Glomerular visceral epithelial cell (primary cell): ENCODE measurements around the gene SLC22A1.
"Not testable (repeated sequence)": the region's sequence is repeated elsewhere in the genome, so short reads cannot be mapped to it uniquely, and the experiment has no call there.

Experiments
- DNase-seq: peaks from one replicate; pipeline ENCODE4 v3.0.0-alpha.2; 2016; ENCODE audit errors: extremely low spot score

SLC22A1 gene

DNA sequence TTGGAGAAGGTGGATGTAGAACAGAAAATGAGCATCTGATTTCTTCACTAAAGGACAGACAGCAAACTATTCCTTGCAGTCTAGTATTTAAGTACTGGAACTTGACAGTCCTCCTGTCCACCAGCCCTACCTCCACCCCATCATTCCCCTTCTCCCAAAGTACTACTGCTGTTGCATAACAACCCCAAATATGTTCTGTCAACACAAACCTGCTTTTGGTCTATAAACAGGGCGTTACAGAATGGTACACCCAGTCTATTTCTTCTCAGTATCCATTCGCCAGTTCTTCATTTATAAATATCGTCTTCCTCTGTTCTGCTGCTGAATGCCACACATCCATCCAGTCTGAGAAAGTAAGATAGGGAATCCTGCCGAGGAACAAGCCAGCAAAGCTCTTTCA, 27.7 kb upstream of the SLC22A1 start:
- DNase-seq: no peak

DNA sequence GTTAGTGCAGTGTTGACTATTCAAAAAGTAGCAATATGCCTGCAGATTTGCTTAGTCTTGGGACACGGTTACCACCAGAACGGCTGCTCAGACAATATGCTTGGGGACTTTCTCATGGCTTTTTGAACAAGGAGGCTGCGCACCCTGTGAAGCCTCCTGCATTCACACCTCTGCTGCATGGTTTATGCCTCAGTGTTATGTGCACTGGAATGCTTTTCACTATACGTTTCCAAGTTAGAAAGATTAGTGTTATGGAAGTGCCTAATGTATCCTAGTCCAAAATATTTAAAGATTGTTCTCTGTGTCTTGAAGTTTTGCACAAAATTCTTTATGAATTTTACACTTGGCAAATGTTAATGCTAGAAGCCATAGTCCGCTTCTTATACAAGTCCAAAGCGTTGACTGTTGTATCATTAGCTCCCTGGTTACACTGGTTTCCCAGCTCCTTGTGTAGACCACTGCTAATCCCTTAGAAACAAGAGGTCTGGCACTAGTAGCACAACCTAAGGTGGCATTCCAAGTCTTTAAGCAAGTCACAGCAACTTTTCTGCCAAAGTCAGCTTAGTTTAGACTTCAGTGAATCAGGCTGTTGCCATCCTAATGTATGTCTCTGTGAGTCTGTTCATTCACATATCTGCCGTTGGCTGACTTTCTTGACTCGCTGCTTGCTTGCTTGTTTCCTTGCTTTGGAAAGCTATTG, 26.3 kb upstream of the SLC22A1 start:
- no peak for DNase-seq

DNA sequence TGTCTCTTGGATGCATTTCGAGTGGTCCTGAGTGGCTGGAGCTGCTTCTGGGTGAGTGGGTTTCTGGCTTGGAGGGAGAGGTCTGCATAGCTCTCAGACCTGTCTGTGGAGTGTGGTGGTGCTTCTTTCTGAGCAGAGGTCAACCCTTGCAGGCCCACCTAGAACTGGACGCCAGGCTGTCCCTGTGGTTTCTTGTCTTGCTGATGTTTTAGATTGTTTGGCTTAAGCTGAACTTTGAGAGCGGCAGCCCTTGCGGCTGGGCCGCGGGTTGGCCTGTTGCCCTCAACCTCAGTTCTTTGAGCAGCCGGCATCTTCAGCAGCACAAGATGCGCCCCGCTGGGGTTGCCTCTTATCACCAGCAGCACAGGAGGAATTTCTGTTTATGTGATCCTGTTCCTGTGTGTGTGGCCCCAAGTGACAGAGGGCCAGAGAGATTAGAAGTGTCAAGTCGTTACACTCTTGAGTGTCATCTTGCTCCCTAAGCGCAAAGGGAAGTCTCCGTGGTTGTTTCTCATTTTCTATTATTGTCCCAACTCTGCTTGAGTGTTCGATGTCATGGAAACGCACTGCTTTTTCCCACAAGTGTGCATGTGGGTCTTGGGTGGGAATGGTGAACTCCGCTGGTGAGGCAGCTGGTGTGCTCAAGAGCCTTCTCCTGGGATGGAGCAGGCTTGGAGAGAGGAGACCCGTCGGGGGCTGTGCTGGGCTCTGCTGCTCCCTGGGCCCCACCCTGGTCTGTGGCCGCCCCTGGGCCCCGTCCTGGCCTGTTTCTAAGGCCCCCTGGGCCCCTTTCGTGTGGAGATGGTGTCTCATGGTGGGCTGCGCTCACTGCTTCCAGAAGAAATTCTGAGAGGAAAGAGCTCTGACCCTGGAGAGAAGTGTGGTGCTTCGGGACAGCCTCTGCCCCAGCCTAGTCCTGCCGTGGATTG, 20.1 kb upstream of the SLC22A1 start:
- no peak for DNase-seq

DNA sequence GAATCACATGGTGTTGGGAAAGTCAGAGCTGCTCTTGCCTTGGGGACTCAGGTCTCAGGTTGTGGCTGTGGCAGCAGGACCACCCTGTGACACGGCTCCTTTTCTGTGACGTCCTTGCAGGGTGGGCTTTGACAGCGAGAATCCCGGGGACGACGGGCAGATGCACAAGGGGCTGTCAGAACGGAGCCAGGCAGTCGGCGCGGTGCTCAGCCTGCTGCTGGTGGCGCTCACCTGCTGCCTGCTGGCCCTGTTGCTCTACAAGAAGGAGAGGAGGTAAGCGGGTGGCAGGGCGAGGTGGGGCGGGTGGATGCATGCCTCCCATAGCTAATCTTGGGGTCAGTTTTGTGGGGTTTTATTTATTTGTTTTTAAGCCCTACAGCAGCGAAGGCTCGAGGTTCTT, 19.2 kb upstream of the SLC22A1 start:
- no peak for DNase-seq

DNA sequence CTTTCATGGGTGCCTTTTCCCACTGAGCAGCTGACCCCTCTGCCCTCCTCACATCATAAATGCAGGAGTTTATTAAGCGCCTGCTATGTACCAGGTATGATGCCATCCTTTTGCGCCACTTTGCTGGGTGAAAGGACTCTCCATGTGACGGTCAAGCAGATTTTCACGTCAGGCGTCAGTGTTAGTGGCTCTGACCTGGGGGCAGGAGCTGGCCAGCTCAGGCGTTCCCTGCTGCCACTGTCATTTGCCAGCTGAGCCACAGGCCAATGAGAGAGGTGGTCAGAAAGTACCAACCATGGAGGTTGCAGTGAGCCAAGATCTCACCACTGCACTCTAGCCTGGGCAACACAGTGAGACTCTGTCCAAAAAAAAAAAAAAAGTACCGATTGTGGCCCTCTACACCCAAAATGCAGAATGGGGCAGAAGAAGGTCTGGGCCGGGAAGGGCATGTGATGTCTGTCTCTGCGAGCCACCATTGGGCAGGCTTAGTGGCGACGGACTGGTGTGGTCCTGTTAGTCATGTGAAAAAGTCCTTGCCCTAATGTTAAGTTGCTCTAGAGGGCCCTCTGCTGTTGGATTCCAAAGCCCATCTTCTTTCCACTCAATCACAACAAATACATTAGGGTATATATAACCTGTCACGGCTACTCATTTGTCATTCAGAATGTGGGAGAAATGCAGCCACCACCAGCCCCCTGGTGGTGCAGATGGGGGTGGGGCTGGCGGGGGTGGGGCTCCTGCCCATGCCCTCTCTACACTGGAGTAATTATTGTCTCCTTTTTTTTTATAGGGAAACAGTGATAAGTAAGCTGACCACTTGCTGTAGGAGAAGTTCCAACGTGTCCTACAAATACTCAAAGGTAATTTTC, 18.4 kb upstream of the SLC22A1 start:
- DNase-seq: no peak

DNA sequence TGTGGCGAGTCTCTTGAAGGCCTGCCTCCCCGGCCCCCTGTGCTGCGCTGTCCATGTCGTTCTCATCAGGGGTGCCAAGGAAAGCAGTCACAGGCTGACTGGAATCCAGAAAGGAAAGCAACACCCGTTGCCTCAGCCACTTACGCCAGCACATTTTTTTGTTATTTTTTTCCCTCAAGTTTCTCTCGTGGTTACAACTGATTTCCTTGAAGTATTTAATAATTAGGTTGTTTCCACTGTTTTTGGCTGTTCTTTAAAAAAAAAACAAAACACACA, 17.9 kb upstream of the SLC22A1 start:
- no peak for DNase-seq

DNA sequence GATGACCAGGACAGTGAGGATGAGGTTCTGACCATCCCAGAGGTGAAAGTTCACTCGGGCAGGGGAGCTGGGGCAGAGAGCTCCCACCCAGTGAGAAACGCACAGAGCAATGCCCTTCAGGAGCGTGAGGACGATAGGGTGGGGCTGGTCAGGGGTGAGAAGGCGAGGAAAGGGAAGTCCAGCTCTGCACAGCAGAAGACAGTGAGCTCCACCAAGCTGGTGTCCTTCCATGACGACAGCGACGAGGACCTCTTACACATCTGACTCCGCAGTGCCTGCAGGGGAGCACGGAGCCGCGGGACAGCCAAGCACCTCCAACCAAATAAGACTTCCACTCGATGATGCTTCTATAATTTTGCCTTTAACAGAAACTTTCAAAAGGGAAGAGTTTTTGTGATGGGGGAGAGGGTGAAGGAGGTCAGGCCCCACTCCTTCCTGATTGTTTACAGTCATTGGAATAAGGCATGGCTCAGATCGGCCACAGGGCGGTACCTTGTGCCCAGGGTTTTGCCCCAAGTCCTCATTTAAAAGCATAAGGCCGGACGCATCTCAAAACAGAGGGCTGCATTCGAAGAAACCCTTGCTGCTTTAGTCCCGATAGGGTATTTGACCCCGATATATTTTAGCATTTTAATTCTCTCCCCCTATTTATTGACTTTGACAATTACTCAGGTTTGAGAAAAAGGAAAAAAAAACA, 16.6 kb upstream of the SLC22A1 start:
- DNase-seq: no peak

DNA sequence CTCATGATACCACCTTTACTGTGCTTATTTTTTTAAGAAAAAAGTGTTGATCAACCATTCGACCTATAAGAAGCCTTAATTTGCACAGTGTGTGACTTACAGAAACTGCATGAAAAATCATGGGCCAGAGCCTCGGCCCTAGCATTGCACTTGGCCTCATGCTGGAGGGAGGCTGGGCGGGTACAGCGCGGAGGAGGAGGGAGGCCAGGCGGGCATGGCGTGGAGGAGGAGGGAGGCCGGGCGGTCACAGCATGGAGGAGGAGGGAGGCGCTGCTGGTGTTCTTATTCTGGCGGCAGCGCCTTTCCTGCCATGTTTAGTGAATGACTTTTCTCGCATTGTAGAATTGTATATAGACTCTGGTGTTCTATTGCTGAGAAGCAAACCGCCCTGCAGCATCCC, 15.6 kb upstream of the SLC22A1 start:
- DNase-seq: no peak

DNA sequence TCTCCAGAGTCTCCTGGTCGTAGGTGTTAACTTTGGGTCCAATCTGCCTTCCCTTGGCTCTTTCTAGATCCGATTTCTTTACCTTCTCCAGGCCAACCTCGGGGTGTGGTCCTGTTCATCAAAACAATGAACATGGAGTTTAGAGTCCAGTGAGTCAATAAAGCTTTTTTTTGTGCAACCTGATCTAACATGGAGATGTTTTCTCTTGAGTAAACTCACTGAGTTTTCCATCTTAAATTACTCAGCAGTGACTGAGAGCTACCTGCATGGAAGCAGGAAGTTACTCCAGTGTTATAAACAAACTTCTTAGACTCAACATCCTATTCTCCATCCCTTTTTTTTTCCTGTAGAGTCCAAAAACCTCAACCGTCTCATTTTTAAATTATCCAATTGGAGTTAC, 14.9 kb upstream of the SLC22A1 start:
- no peak for DNase-seq

DNA sequence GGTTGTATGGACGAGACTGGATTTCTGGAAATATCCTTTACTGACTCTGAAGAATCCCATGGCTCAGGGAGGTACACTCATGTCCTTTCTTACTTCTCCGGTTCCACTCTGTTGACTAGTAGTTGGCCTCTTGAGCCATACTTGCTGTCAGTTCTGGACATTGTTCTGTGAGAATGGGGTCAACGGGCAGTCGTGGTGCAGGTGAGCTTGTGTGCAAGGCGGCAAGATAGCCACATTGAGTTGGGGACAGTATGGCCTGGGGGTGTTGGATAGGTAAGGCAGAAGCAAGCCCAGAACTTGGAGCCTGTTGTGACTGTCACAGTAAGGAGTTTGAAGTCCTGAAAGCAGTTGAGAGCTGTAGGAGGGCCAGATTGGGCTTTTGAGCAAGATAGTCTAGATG, 13.5 kb upstream of the SLC22A1 start:
- no peak for DNase-seq

DNA sequence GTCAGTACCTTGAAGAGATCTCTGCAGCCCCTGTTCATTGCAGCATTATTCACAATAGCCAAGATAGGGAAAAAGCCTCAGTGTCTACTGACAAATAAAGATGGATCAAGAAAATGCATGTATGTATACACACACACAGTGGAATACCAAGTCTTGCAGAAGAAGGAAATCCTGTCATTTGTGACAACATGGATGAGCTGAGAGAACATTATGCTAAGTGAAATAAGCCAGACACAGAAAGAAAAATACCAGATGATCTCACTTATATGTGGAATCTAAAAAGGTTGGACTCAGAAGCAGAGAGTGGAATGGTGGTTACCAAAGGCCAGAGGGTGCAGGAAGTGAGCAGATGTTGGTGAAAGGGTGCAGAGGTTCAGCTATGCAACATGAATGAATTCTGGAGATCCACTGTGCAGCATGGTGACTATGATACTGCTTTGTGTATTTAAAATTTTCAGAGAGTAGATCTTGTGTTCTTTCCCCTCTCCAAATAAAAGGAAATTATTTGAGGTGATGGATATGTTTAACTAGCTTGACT, 11.0 kb upstream of the SLC22A1 start:
- DNase-seq: no peak

DNA sequence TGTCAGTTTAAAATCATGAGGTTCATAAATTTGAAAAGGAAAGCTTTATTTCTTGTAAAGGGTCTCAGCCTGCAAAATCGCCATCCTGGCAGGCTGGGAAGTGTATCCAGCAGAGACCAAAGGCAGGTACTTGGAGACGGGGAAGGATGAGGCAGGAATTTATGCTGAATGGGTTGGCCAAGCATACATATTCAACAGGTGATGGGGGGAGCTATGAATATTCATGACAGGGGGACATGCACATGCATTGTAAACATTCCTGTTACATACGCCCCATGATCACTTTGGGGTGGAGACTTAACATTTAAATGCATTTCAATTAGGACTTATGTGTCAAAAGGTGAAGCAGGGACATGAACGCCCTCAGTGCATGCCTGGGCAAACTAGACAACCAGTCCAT, 9.8 kb upstream of the SLC22A1 start:
- no peak for DNase-seq

DNA sequence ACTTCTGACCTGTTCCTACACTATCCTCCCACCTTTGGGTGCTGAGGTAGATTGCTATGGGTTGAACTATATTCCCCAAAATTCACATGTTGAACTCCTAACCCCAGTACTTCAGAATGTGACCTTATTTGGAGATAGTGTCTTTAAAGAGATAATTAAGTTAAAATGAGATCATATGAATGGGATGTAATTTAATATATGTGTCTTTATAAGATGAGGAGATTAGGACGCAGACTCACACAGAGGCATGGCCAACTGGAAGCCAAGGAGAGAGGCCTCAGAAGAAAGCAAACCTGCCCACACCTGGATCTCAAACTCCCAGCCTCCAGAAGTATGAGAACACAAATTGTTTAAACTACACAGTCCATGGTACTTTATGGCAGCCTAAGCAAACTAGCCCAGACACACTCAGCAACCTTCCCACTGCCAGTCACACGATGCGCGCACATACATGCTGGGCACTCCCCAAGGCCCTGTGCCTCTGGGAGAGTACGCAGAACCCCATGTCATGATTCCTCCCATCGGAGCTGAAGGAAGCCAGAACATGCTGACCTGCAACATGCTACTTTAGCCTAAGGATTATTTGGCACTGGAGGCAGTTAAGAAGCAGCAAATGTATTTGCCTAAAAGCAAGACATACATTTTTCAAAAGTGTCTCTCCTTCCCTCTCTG, 8.9 kb upstream of the SLC22A1 start:
- DNase-seq: no peak

DNA sequence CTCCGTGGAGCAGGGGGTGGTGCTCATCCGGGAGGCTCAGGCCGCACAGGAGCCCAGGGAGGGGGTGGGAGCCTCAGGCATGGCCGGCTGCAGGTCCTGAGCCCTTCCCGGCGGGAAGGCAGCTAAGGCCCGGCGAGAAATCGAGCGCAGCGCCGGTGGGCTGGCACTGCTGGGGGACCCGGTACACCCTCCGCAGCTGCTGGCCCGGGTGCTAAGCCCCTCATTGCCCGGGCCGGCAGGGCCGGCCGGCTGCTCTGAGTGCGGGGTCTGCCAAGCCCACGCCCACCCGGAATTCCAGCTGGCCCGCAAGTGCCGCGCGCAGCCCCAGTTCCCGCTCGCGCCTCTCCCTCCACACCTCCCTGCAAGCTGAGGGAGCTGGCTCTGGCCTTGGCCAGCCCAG, 7.1 kb upstream of the SLC22A1 start:
- DNase-seq: not testable (repeated sequence)

DNA sequence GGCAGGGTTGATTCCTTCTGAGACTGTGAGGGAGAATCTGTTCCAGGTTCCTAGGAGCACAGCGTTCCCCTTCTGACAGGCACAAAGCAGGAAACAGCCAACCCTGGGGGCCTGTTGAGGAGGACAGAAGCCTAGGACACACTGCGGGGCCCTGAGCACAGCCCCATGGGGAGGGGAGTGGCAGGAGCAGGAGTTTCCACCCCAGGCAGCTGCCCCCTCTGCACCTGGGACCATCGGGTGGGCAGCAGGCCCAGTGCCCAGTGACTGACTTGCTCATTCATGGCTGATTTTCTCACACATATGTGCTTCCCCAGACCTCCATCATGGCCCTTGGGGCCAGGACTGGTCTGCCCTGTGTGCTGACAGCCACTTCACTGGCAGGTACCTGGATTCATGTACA, 6.2 kb upstream of the SLC22A1 start:
- no peak for DNase-seq

DNA sequence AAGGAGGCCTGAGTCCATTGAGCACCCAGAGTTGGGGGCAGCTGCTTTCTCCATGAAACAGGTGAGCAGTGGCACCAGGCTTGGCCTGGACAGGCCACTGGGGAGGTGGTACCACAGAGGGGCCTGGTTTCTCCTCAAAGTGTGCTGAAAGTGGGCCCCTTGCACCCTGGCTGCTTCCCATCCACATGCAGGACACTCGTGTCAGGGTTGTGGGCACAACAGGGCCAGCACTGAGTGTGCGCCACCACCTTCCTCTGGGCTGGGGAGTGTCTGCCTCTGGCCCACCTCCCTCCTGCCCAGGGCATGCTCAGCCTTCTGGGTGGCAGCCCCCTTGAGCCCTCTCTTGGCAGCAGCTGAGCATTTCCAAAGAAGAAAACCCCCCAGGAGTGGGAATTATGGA, 5.2 kb upstream of the SLC22A1 start:
- no peak for DNase-seq

DNA sequence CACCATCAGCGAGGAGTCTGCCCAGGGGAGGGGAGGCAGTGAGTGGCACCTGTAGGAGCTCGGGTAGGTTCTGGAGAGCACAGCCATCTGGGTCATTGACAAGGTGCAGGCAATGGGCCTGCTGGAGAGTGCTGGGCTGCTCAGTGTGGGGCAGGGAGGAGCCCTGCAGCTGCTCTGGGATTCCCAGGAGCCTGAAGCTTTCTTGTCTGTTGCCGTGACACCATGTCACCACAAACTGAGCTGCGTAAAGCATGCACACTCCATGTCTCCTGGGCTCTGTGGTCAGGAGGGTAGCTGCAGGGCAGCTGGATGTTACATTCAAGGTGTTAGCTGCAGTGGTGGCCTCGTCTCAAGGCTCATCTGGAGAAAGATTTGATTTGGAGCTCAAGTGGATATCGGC, 4.5 kb upstream of the SLC22A1 start:
- DNase-seq: no peak

DNA sequence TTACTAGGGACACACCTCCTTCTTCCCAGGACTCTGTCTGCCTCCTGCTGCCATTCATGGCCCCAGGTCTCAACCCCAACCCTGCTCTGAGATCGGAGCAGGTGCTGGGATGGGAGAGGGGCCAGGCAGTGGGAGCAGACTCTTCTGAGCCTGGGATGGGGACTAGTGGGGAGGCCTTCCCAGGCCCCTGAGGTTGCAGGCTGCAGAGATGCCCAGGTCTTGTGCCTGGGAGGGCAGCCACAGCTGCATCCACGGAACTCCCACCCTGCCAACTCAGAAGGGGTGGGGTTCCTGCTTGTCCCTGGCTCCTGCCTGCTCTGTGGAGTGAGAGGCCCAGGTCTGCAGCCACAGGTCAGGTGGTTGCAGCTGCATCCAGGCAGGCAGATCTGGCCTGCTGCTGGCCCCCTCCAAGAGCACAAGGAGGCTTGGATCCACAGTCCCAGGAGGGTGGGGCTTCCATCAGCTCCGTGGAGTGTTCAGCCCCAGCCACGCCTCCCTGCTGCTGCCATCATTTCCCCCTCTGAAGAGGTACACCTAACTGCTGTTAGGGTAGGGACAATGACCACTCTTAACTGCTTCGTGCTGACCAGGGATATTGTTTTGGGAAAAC, 2.9 kb upstream of the SLC22A1 start:
- DNase-seq: no peak

DNA sequence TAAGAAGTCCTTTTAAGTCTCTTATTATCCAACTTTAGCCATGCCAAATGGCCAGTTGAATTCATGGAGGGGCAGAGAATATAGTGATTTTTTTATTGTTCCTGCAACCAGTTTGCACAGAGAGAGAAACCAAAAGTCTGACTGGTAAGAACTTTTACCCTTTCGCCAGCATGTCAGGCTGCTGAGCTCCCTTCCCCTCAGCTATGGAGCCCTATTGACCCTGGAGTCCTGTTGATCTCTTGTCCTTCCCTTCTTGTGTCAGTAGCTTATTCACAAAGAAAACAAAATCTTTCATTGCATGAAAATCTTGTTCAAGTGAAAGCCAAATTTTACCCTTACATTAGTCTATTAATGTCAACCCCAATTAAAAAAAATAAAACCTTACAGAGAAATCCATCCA, 1.5 kb upstream of the SLC22A1 start:
- no peak for DNase-seq

DNA sequence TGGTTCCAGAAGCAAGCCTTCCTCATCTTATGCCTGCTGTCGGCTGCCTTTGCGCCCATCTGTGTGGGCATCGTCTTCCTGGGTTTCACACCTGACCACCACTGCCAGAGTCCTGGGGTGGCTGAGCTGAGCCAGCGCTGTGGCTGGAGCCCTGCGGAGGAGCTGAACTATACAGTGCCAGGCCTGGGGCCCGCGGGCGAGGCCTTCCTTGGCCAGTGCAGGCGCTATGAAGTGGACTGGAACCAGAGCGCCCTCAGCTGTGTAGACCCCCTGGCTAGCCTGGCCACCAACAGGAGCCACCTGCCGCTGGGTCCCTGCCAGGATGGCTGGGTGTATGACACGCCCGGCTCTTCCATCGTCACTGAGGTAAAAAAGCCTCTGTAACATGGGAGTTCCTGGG, 366 bp downstream of the SLC22A1 start:
- DNase-seq: no peak

DNA sequence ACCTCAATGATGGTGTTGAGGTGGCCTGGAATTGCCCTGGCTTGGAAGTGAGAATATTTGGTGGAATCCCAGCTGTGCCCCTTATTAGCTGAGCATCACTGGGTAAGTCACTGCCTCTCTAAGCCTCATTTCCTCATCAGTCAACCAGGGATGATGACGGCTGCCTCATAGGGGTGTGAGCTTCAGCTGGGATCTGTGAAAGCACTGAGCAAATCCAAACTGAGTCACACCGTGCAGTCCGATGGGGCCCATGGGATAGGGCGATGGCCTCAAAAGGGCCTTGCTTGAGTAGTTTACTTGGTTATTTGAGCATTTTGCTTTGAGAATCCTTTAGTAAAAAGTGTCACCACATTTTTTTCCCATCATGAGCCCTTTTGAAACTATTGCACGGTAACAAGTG, 1.1 kb downstream of the SLC22A1 start:
- no peak for DNase-seq
